ENCODE measurements around the gene OGDH. TPM values are rescaled to one million over a fixed set of nuclear protein-coding genes. Genes with fewer than 3 reads are reported as not detected.
"Not testable (repeated sequence)": the region's sequence is repeated elsewhere in the genome, so short reads cannot be mapped to it uniquely, and the experiment has no call there.

OGDH gene
- total RNA-seq, 1 donor from 2014 or later, result 109 TPM

- no peak for DNase-seq (ENCODE audit: low spot score)
These were observed 60.8 kb downstream of the OGDH start for GRCh38 chr7:44667190-44667589.

- DNase-seq (ENCODE audit: low spot score), result no peak
These were observed 64.6 kb downstream of the OGDH start for GRCh38 chr7:44671069-44671468.

- DNase-seq (ENCODE audit: low spot score), result no peak
These were observed 66.9 kb downstream of the OGDH start for GRCh38 chr7:44673324-44673723.

DNA sequence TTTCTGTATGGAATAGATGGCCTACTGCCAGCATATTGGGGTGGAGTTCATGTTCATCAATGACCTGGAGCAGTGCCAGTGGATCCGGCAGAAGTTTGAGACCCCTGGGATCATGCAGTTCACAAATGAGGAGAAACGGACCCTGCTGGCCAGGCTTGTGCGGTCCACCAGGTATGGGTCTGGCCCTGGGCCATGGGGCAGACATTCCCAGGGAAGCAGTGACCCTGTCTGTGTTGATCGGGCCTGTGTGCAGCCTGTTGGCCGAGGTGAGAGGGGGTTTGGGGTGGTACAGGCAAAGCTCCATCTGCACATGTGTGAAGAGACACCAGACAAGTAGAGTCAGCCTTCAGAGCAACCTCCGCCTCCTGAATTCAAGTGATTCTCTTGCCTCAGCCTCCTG lies 67.3 kb downstream of the OGDH start:
- DNase-seq (ENCODE audit: low spot score), result no peak

DNA sequence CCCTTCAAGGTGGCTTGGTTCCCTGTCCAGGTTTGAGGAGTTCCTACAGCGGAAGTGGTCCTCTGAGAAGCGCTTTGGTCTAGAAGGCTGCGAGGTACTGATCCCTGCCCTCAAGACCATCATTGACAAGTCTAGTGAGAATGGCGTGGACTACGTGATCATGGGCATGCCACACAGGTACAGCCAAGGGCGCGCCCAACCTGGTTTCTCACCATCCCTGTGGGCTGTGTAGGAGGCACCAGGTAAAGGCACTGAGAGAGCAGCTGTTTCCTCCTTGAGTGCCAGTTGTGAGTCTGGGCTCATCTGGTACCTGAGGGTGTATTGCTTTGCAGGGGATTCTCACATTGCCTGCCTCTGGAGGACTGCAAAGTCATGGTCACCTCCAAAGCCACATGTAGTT lies 68.0 kb downstream of the OGDH start:
- DNase-seq (ENCODE audit: low spot score), result no peak

DNA sequence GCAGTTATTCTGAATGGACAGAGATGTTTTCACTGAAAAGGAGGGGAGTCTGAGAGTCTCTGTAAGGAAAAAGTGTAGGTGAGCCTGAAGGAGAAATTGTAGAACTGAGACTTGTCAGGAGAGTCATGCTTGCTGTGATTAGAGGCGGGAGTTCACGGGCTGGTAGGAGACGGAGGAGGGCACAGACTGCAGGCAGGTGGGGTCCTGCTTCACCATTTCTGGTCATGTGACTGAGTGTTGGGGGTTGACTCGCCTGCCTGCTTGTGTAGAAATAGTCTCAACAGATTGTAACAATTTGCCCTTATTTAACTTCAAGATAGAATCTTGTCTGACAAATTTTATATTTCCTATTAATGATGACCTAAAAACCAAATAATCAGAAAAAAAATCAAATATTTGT lies 70.3 kb downstream of the OGDH start:
- DNase-seq (ENCODE audit: low spot score), result no peak

DNA sequence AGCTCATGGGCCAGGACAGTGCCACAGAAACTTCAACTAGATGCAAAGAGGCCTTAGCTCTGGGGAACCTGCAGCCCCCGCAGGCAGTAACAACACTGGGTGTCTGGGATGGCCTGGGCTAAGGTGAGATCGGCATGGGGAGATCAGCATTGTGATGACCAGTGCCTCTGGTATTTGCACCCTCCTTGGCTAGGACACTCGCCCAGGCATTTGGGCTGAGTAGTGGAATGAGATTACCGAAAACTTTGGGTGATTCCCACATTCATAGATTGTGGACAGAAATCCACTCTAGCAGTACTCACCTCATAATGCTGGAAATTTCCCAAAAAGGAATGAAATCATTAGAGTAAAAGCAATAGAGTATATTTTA lies 71.7 kb downstream of the OGDH start:
- DNase-seq (ENCODE audit: low spot score), result no peak

DNA sequence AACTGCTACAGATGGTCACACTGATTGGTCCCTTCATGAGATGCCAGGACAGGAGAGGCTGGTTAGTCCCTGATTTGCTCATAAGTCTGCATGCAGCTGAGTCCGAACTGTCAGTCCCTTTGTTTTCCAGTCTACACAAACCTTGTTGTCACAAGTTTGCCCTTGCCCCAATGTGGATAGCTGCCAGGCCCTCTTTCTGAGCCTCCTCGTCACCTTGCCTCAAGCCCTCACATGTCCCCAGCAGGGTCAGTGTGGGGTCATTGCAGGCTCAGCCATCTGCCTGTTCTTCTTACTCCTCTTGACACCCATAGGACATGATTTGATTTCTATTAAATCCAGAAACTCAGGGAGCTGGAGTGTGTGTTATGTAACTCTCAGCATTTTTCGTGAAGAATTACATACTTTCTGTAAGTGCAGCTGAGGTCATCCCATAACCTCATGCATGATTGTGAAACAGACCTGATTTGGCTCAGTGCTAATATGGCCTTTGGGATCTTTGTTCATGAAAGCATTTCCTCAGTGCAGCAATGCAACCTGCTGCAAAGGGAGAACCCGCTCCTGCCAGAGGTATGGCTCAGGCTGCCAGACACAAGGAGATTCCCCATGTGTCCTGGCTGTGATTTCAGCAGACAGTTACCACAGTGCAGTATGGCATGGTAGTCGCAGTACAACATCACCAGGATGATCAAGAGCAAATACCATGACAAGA lies 72.2 kb downstream of the OGDH start:
- no peak for DNase-seq (ENCODE audit: low spot score)

GRCh38 chr7:44681645-44682044 lies 75.2 kb downstream of the OGDH start:
- DNase-seq (ENCODE audit: low spot score), result no peak

- DNase-seq (ENCODE audit: low spot score), result no peak
These were observed 79.3 kb downstream of the OGDH start for GRCh38 chr7:44685723-44686122.

GRCh38 chr7:44689427-44689826 lies 83.0 kb downstream of the OGDH start:
- DNase-seq (ENCODE audit: low spot score), result no peak

- no peak for DNase-seq (ENCODE audit: low spot score)
These were observed 87.3 kb downstream of the OGDH start for GRCh38 chr7:44693641-44694313.

GRCh38 chr7:44694326-44694725 lies 87.9 kb downstream of the OGDH start:
- no peak for DNase-seq (ENCODE audit: low spot score)

DNA sequence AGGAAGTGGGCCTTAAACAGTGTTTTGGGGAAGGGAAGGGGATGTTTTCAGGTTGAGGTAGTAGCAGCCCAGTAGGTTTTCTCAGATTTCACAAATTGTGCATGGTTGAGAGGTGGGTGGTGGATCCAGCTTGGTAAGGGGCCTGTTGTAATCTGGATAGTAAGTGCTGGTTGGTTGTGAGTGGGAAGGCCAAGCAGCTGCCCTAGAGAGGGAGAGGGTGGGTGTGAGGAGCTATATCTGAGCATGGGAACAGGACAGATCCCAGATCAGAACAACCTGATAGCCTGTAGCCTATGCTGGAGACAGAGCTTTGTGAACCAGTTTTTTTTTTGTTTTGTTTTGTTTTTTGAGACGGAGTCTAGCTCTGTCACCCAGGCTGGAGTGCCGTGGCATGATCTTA lies 88.3 kb downstream of the OGDH start:
- no peak for DNase-seq (ENCODE audit: low spot score)

DNA sequence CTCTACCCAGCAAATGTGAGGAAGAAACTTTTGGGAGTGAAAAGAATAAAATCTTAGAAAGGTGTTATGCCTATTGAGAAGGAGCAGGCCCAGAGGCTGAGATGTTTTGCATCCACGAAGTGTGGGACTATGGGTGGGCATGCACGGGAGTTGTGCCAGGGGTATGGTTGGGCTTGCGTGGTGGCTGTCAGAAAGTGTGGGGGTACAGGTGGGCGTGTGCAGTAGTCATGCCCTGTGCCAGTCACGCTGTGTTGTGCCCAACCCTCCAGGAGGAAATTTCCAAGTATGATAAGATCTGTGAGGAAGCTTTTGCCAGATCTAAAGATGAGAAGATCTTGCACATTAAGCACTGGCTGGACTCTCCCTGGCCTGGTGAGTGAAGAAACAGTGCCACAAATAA lies 89.3 kb downstream of the OGDH start:
- no peak for DNase-seq (ENCODE audit: low spot score)

DNA sequence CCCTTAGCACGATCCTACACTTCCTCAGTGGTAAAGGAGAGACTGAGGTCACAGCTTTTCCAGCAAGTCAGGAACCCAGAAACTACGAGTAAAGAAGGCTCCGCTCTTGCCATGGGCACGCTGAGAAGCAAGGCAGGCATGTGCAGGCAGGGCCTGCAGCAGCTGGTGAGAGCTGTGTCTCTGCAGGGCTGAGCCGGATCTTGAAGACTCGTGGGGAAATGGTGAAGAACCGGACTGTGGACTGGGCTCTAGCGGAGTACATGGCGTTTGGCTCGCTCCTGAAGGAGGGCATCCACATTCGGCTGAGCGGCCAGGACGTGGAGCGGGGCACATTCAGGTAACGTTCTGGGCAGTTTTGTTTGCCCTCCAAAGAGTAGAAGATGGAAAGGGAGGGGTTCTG lies 90.3 kb downstream of the OGDH start:
- DNase-seq (ENCODE audit: low spot score), result no peak

- no peak for DNase-seq (ENCODE audit: low spot score)
These were observed 91.0 kb downstream of the OGDH start for GRCh38 chr7:44697136-44698045.

DNA sequence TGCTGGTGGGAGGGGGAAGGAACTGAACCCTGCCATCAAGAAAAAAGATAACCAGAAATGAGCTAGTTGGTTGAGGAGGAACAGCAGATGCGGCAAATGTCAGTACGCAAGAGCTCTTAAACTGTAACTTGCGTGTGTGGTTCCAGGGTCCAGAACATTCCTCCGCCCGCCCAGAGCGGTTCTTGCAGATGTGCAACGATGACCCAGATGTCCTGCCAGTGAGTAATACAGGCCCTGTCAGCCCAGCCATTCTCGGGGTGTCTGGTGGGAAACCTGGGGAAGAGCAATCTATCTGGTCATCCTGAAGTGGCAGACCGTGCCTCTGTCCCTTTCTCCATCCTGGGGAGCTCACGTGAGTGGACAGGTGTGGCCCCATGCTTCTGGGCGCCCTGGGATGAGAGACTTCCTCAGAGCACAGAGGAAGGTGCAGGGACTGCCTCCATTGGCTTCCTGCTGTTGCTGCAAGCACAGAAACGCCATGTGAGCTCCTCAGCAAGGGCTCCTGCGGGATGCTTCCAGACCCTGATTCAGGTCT lies 91.7 kb downstream of the OGDH start:
- DNase-seq (ENCODE audit: low spot score), result no peak

DNA sequence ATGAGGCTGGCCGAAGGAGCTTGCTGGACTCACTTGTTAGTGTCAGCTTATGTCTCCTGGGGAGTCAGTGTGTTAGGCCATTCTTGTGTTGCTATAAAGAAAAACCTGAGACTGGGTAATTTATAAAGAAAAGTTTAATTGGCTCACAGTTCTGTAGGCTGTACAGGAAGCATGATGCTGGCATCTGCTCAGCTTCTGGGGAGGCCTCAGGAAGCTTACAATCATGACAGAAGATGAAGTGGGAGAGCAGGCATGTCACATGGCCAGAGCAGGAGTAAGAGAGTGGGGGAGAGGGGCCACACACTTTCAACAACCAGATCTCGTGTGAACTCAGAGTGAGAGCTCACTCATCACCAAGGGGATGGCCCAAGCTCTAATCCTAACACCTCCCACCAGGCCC lies 93.2 kb downstream of the OGDH start:
- DNase-seq (ENCODE audit: low spot score), result not testable (repeated sequence)

DNA sequence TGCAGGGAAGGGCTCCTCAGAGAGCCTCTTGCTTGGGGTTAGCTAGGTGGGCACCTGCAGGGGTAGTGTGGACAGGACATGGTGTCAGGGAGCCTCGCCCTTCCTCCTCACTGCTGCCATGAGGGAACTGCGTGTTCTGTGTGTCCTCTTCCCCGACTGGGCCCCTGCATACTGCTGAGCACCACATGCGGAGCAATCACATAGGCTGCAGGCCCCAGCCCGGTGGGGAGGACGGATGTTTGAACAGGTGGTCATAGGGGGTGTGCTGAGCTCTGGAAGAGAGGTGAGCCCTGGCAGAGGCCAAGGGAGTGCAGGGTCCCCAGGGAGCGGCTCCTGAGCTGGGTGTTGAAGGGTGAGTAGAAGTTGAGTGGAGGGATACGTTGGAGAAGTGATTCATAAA lies 93.9 kb downstream of the OGDH start:
- no peak for DNase-seq (ENCODE audit: low spot score)

DNA sequence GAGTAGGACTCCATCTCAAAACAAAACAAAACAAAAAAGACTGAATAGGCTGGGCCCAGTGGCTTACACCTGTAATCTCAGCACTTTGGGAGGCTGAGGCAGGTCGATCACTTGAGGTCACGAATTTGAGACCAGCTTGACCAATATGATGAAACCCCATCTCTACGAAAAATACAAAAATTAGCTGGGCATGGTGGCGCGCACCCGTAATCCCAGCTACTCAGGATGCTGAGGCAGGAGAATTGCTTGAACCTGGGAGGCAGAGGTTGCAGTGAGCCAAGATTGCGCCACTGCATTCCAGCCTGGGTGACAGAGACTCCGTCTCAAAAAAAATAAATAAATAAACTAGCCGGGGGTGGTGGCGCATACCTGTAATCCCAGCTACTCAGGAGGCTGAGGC lies 97.0 kb downstream of the OGDH start:
- DNase-seq (ENCODE audit: low spot score), result not testable (repeated sequence)

GRCh38 chr7:44703921-44704320 lies 97.5 kb downstream of the OGDH start:
- DNase-seq (ENCODE audit: low spot score), result no peak
